ENCODE results near the gene TMEM253. TPM values are rescaled to one million over a fixed set of nuclear protein-coding genes. Genes with fewer than 3 reads are reported as not detected.

TMEM253 gene
- total and polyA plus RNA-seq, 9 of the 15 experiments (the other 6 are each of a cell fraction or from before 2014, with no cell fraction given), result 0.11 to 0.61 (median 0.26) TPM; not detected in 3

DNA sequence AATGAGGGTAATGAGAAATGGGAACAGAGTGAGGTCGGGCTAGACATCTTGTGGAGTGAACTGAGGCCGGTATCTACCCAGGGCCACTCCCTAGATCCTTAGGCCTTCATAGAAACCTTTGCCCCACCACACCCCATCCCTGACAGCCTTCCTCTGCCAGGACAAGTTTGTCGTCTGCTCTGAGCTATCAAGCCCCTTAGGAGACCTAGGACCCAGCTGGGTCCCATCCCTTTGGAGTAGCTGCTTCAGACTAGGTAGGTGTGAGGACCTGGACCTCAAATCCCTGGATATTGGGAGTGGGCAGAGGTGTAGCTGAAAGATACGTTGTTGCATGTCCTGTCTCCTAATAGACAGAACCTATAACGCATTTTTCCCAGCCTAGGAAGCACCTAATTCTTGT, at the start of gene TMEM253 (continued):
- TF ChIP-seq MTA2 (IDR thresholded peaks at IDR 0.05; ENCODE audit: low read depth) (no peak), TBL1XR1 (IDR thresholded peaks at IDR 0.05; ENCODE audit: low read length in 2 of 2) (no peak), PHF8 (IDR thresholded peaks at IDR 0.05; ENCODE audit: borderline replicate concordance, low read length) (no peak), ZKSCAN1 (IDR thresholded peaks at IDR 0.05; ENCODE audit: low read depth, low read length) (no peak)

DNA sequence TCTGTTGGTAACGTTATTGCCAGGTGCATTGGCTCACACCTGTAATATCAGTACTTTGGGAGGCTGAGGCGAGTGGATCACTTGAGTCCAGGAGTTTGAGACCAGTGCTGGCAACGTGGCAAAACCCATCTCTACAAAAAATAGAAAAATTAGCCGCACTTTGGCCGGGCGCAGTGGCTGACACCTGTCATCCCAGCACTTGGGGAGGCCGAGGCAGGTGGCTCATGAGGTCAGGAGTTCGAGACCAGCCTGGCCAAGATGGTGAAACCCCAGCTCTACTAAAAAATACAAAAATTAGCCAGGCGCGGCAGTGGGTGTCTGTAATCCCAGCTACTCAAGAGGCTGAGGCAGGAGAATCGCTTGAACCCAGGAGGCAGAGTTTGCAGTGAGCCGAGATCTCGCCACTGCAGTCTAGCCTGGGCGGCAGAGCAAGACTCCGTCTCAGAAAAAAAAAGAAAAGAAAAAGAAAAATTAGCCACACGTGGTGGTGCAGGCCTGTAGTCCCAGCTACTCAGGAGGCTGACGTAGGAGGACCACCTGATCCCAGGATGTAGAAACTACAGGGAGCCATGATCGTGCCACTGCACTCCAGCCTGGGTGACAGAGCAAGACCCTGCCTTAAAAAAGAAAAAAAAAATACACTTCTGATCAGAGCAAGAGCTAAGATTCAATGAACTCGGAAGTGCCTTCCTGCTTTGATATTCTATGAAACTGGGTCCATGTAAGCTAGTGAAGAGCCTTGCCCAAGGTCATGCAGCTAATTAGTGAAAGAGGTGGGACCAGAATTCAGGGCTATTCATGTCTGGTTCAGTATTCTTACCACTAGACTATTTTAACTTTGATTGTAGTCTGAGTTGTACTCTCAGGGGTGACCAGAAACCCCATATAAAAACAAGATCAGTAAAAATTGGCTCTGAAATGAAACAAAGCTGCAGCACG, 47.4 kb upstream of the TMEM253 start:
- no peaks in the 10 kb centered on the region for H3K79me2 ChIP-seq (ENCODE audit: control insufficient read depth, insufficient read depth, low read length)
- intact Hi-C loops (cut with micrococcal nuclease) (no loop called here), in situ Hi-C loops (cut with MboI) (no loop called here)
- no peaks in the 10 kb centered on the region for H4K20me1 ChIP-seq (replicated peaks; ENCODE audit: control insufficient read depth, insufficient read depth, low read length)
- H3K9me1 ChIP-seq (ENCODE audit: control insufficient read depth, insufficient read depth, low read length), result no peaks in the 10 kb centered on the region
- H3K4me2 ChIP-seq (ENCODE audit: insufficient read depth, low read length), result no peak overlapping the region
- CTCF ChIA-PET (ENCODE audit: low intra/inter-chr PET ratio), result no interaction called here
- H3K27me3 ChIP-seq (ENCODE audit: control insufficient read depth in 2 of 2, insufficient read depth in 2 of 2, low read length in 2 of 2), result no peaks in the 10 kb centered on the region
- FAIRE-seq, result no peak
- H3K4me3 ChIP-seq, result no peak overlapping the region
- H3K9me3 ChIP-seq (replicated peaks; ENCODE audit: control insufficient read depth, insufficient read depth, low read depth, low read length), result no peaks in the 10 kb centered on the region
- 56% methylated on average over 16 of the region's 20 CpGs for WGBS (ENCODE audit: insufficient coverage, low coverage, missing lambda C conversion rate)
- H3K9ac ChIP-seq (ENCODE audit: insufficient read depth in 1 of 2, low read depth in 2 of 2, low read length in 2 of 2), result no peak overlapping the region
- H2AFZ ChIP-seq (ENCODE audit: low read depth, low read length), result 0 out of 2 replicates have a peak overlapping the region, but pooled peaks have one; percentile 8
- no peak for TF ChIP-seq RBM14 (IDR thresholded peaks at IDR 0.05; ENCODE audit: borderline replicate concordance, insufficient read depth, low read depth, low read length)
- TF ChIP-seq CEBPB (tag; IDR thresholded peaks at IDR 0.05), result no peak
- TF ChIP-seq KLF16 (IDR thresholded peaks at IDR 0.05), result no peak
- no peak for TF ChIP-seq CUX1 (CRISPR knock-in tag; IDR thresholded peaks at IDR 0.05)
- ATAC-seq, result no peak
- H3K27ac ChIP-seq (ENCODE audit: extremely low read depth, low read depth, low read length), result no peak overlapping the region
- DNase-seq (ENCODE audit: extremely low read depth in 1 of 4, low spot score in 3 of 4), result no peak
- no TSS peak for BruUV-seq (replicated peaks)
- POLR2A ChIA-PET, result no interaction called here
- H3K36me3 ChIP-seq (ENCODE audit: control insufficient read depth, insufficient read depth, low read length), result no peaks in the 10 kb centered on the region
- H3K4me1 ChIP-seq (replicated peaks in 1 of 2; ENCODE audit: control insufficient read depth in 2 of 2, insufficient read depth in 2 of 2, low read length in 2 of 2), result peaks cover 0 to 1% of the 10 kb centered on the region in 2 experiments; a peak in 1 of 5 replicates

Measured in K562 (cell line).